IMR-90 (cell line): ENCODE measurements around the gene SHC1. TPM values are rescaled to one million over a fixed set of nuclear protein-coding genes. Genes with fewer than 3 reads are reported as not detected.

Experiments
- ATAC-seq: fragments of 200-7000 bp; cut with Tn5 transposase; 2 replicates; pipeline ENCODE4 v1.9.1; 2020; ENCODE audit warnings: low read depth, mild to moderate bottlenecking, moderate library complexity
- BruUV-seq: library from RNA; stranded (reverse); fragments of 400-500 nt; replicated peaks from 2 replicates; lab custom pipeline; 2021; lab: Mats Ljungman, UMichigan
- CTCF ChIA-PET: fragments of 300-600 bp; formaldehyde crosslinking; extraction: SDS; loops from one replicate; lab custom pipeline; 2021; ENCODE audit warnings: antibody characterized with exemption; lab: Yijun Ruan, JAX
- POLR2A ChIA-PET: fragments of 300-600 bp; sonication (Branson Sonifier 250); formaldehyde crosslinking; loops from one replicate; lab custom pipeline; 2022; ENCODE audit warnings: antibody characterized with exemption; ENCODE audit not compliant: unreplicated experiment; lab: Charles Lee
- DNase-seq: peaks from one replicate; pipeline ENCODE4 v3.0.0; 2013
- H2AFZ ChIP-seq: replicated peaks from 2 replicates; pipeline ENCODE3; 2013; ENCODE audit warnings: low read length, mild to moderate bottlenecking; ENCODE audit not compliant: poor library complexity
- H2AK5ac ChIP-seq: 2 replicates; pipeline ENCODE4 v1.6.1; 2013; ENCODE audit warnings: low read depth, low read length, inconsistent platforms
- H2AK9ac ChIP-seq: replicated peaks from 2 replicates; pipeline ENCODE3; 2013; ENCODE audit warnings: mild to moderate bottlenecking, low read depth, low read length, moderate library complexity; ENCODE audit not compliant: poor library complexity
- H2BK120ac ChIP-seq: 2 replicates; pipeline ENCODE4 v1.6.1; 2013; ENCODE audit warnings: low read depth, low read length, inconsistent platforms
- H2BK15ac ChIP-seq: 3 replicates; pipeline ENCODE4 v1.6.1; 2013; ENCODE audit warnings: low read depth, low read length, inconsistent platforms
- H2BK20ac ChIP-seq: 2 replicates; pipeline ENCODE4 v1.6.1; 2013; ENCODE audit warnings: low read depth, mild to moderate bottlenecking, inconsistent platforms, low read length, moderate library complexity
- H2BK5ac ChIP-seq: 2 replicates; pipeline ENCODE4 v1.6.1; 2013; ENCODE audit warnings: mild to moderate bottlenecking, low read depth, low read length, inconsistent platforms; ENCODE audit not compliant: poor library complexity, severe bottlenecking
- H3K14ac ChIP-seq: replicated peaks from 2 replicates; pipeline ENCODE4 v1.6.1; 2013; ENCODE audit warnings: low read depth, low read length, inconsistent platforms
- H3K18ac ChIP-seq: 2 replicates; pipeline ENCODE4 v1.6.1; 2013; ENCODE audit warnings: low read depth, low read length, control low read depth
- H3K23ac ChIP-seq: 2 replicates; pipeline ENCODE4 v1.6.1; 2013; ENCODE audit warnings: low read depth, low read length, inconsistent platforms
- H3K27ac ChIP-seq: 2 replicates; pipeline ENCODE4 v1.5.1; 2013; ENCODE audit warnings: mild to moderate bottlenecking, control low read depth, low read length; ENCODE audit not compliant: insufficient read depth
- H3K27me3 ChIP-seq: 2 replicates; pipeline ENCODE4 v1.6.1; 2013; ENCODE audit warnings: low read length; ENCODE audit not compliant: control insufficient read depth, insufficient read depth
- H3K36me3 ChIP-seq: 2 replicates; pipeline ENCODE4 v1.6.1; 2013; ENCODE audit warnings: low read length, mixed read lengths; ENCODE audit not compliant: control insufficient read depth, insufficient read depth
- H3K4ac ChIP-seq: 2 replicates; pipeline ENCODE4 v1.6.1; 2013; ENCODE audit warnings: low read depth, low read length, inconsistent platforms
- H3K4me1 ChIP-seq: 2 replicates; pipeline ENCODE4 v1.6.1; 2013; ENCODE audit warnings: low read length, mixed read lengths; ENCODE audit not compliant: control insufficient read depth, insufficient read depth
- H3K4me2 ChIP-seq: 2 replicates; pipeline ENCODE4 v1.6.1; 2013; ENCODE audit warnings: low read depth, mild to moderate bottlenecking, control low read depth, low read length, moderate library complexity
- H3K4me3 ChIP-seq: 2 replicates; pipeline ENCODE4 v1.5.1; 2013; ENCODE audit warnings: low read depth, mild to moderate bottlenecking, control low read depth, low read length, moderate library complexity; ENCODE audit not compliant: insufficient read depth
- H3K56ac ChIP-seq: 2 replicates; pipeline ENCODE4 v1.6.1; 2013; ENCODE audit warnings: low read length, inconsistent platforms; ENCODE audit not compliant: insufficient read depth; ENCODE audit errors: extremely low read depth
- H3K79me1 ChIP-seq, 2 experiments: 2 replicates each; pipeline ENCODE4 v1.6.1; 2013; ENCODE audit warnings: low read length in 2 of 2, inconsistent platforms in 1 of 2, low read depth in 1 of 2
- H3K9ac ChIP-seq: 2 replicates; pipeline ENCODE4 v1.6.1; 2013; ENCODE audit warnings: low read depth, low read length, control low read depth
- H3K9me1 ChIP-seq: 2 replicates; pipeline ENCODE4 v1.6.1; 2013; ENCODE audit warnings: low read length, inconsistent platforms; ENCODE audit not compliant: insufficient read depth
- H3K9me3 ChIP-seq: 2 replicates; pipeline ENCODE4 v1.6.1; 2013; ENCODE audit warnings: low read length; ENCODE audit not compliant: control insufficient read depth, insufficient read depth
- H4K20me1 ChIP-seq: 2 replicates; pipeline ENCODE4 v1.6.1; 2013; ENCODE audit warnings: low read length, inconsistent platforms; ENCODE audit not compliant: insufficient read depth
- H4K5ac ChIP-seq: 2 replicates; pipeline ENCODE4 v1.6.1; 2013; ENCODE audit warnings: mild to moderate bottlenecking, low read depth, low read length, control low read depth
- H4K8ac ChIP-seq, 2 experiments: 2 replicates each; pipeline ENCODE4 v1.6.1; 2013; ENCODE audit warnings: low read depth in 2 of 2, low read length in 2 of 2, control low read depth in 1 of 2, inconsistent platforms in 1 of 2
- H4K91ac ChIP-seq: 2 replicates; pipeline ENCODE4 v1.6.1; 2013; ENCODE audit warnings: low read depth, low read length, inconsistent platforms; ENCODE audit not compliant: insufficient read depth
- BHLHE40 ChIP-seq: fragments of 150-350 bp; IDR thresholded peaks from 2 replicates; pipeline ENCODE4 v1.6.1; 2016; ENCODE audit warnings: mild to moderate bottlenecking, low read depth, low read length
- CEBPB ChIP-seq: IDR thresholded peaks from 2 replicates; pipeline ENCODE4 v1.6.1; 2012; ENCODE audit warnings: low read depth, low read length, improper control_type of control experiment
- POLR2A ChIP-seq: IDR thresholded peaks from 2 replicates; pipeline ENCODE4 v1.6.1; 2012; ENCODE audit warnings: mild to moderate bottlenecking, low read depth, low read length
- RCOR1 ChIP-seq: IDR thresholded peaks from 2 replicates; pipeline ENCODE4 v1.6.1; 2012; ENCODE audit warnings: mild to moderate bottlenecking, low read length, improper control_type of control experiment; ENCODE audit not compliant: insufficient replicate concordance
- WGBS, 2 experiments: methylation state at CpG; one replicate each; pipeline versions ENCODE4 v1.1.5 to v1.1.7; 2013; ENCODE audit warnings: missing lambda C conversion rate in 2 of 2; ENCODE audit not compliant: insufficient read length in 1 of 2; ENCODE audit errors: extremely low coverage in 2 of 2; 5-methylcytosine and 5-hydroxymethylcytosine counted together
- dilution Hi-C: fragments of 300-500 bp; cut with HindIII; formaldehyde crosslinking; loops from one replicate; pipeline ENCODE4 v1.14.3; 2018; ENCODE audit warnings: low sequenced_read_pairs; ENCODE audit not compliant: unreplicated experiment
- in situ Hi-C: fragments of 300-500 bp; cut with MboI; formaldehyde crosslinking; loops from 3 replicates; pipeline ENCODE4 v1.14.3; 2019; ENCODE audit warnings: low sequenced_read_pairs, inconsistent platforms, mixed read lengths
- intact Hi-C: fragments of 100-400 bp; cut with micrococcal nuclease; formaldehyde crosslinking; loops from 2 replicates; pipeline ENCODE4 v1.10.0; 2022
- polyA plus RNA-seq, 3 experiments: library from polyadenylated mRNA; depleted of rRNA; stranded (reverse); fragments of >200 nt; gene quantifications; 2 replicates each; pipeline ENCODE4 v1.2.3, GENCODE V29; 2012; ENCODE audit warnings: low replicate concordance in 1 of 3
- total RNA-seq: library from RNA; depleted of rRNA; stranded (reverse); fragments of >200 nt; gene quantifications from 2 replicates; pipeline ENCODE4 v1.2.3, GENCODE V29; 2012
- TF ChIP-seq, protein P1 (sequence below): fragments of 150-350 bp; IDR thresholded peaks from 2 replicates; pipeline ENCODE4 v1.6.1; 2016; ENCODE audit warnings: low read depth, mild to moderate bottlenecking, low read length, moderate library complexity, borderline replicate concordance

The SHC1 gene
- total and polyA plus RNA-seq, 2 of the 4 experiments (the other 2 are of a cell fraction): 352 to 355 TPM

DNA sequence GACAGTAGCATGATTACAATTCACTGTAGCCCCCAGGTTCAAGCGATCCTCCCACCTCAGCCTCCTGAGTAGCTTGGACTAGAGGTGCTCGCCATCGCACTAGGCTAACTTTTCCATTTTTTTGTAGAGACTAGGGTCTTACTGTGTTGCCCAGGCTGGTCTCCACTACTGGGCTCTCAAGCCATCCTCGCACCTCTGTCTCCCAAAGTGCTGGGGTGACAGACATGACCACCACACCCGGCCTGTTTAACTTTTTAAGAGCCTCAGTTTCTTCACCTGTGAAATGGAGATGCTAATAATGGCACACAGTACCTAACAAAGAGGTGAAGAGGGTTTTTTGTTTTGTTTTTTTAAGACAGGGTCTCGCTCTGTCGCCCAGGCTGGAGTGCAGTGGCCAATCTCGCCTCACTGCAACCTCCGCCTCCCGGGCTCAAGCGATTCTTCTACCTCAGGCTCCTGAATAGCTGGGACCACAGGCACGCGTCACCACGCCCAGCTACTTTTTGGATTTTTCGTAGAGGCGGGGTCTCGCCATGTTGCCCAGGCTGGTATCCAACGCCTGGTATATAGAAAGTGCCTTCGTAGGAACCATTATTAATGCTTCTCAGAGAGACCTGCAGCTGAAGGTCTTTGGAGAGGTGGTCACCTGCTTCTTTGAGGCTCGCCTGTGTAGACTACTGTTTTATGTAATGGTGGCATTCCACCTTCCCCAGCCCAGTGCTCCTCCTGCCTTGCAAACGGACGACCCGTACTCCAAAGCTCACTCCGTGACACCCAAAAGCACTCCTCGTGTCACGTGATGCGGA, 34.6 kb downstream of the SHC1 start (continued):
- TF ChIP-seq, protein P1, sequence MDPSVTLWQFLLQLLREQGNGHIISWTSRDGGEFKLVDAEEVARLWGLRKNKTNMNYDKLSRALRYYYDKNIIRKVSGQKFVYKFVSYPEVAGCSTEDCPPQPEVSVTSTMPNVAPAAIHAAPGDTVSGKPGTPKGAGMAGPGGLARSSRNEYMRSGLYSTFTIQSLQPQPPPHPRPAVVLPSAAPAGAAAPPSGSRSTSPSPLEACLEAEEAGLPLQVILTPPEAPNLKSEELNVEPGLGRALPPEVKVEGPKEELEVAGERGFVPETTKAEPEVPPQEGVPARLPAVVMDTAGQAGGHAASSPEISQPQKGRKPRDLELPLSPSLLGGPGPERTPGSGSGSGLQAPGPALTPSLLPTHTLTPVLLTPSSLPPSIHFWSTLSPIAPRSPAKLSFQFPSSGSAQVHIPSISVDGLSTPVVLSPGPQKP: no peak
- TF ChIP-seq POLR2A: no peak

DNA sequence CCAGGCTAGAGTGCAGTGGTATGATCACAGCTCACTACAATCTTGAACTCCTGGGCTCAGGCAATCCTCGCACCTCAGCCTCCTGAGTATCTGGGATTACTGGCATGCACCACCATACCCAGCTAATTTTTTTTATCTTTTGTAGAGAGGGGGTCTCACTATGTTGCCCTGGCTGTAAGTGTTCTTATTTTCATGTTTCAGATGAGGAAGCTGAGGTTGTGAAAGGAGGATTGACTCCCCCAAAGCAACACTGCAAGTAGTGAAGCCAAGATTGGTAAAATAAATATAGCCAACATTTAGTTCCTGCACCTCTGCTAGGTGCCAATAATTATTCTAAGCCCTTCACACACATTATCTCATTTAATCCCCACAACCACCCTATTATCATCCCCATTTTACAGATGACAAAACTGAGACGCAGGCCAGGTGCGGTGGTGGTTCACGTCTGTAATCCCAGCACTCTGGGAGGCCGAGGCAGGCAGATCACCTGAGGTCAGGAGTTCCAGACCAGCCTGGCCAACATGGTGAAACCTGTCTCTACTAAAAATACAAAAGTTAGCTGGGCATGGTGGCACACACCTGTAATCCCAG, 36.1 kb downstream of the SHC1 start:
- Histone ChIP-seq H3K4me3 (no peak overlapping the region), H2BK120ac (no peak overlapping the region), H2BK5ac (no peak overlapping the region), H3K79me1 (peaks cover 0 to 14% of the 10 kb centered on the region in 2 experiments; a peak in 2 of 4 replicates), H3K4me1 (peaks cover 2% of the 10 kb centered on the region), H3K4me2 (no peak overlapping the region), H3K27ac (no peak overlapping the region), H3K9me3 (no peaks in the 10 kb centered on the region), H4K8ac (no peak overlapping the region), H3K23ac (no peak overlapping the region), H2AK5ac (no peak overlapping the region), H2BK20ac (no peak overlapping the region), H3K14ac (no peak overlapping the region), H4K91ac (no peak overlapping the region), H2AK9ac (no peak overlapping the region), H2BK15ac (no peak overlapping the region), H3K56ac (no peak overlapping the region), H3K18ac (no peak overlapping the region), H3K4ac (no peak overlapping the region), H4K20me1 (no peaks in the 10 kb centered on the region), H3K9me1 (peaks cover 11% of the 10 kb centered on the region; the same call in 1 of the 2 replicates), H3K9ac (no peak overlapping the region), H2AFZ (no peak overlapping the region), H3K36me3 (no peaks in the 10 kb centered on the region), H4K5ac (no peak overlapping the region), H3K27me3 (no peaks in the 10 kb centered on the region)
- intact Hi-C loops (no loop called here), dilution Hi-C loops (no loop called here), in situ Hi-C loops (no loop called here)
- no TSS peak for BruUV-seq
- CTCF ChIA-PET: no interaction called here
- no peak for TF ChIP-seq RCOR1
- TF ChIP-seq BHLHE40: no peak
- no peak for TF ChIP-seq CEBPB
- no peak for TF ChIP-seq POLR2A
- WGBS, 2 experiments: 100% methylated on average over 2 of the region's 5 CpGs; no CpG with 5 or more reads in 1 of the 2 experiments
- POLR2A ChIA-PET: no interaction called here
- DNase-seq (no peak), ATAC-seq (no peak)
